OCI-LY3 (cell line): Measurements from ENCODE around the gene ANK2.

Experiments
- H2AFZ ChIP-seq: fragments of 200-600, 300-600 bp; shearing (Covaris generic); 2 replicates; pipeline ENCODE4 v1.6.0; 2014; ENCODE audit warnings: antibody characterized with exemption, low read depth, low read length
- H3K27ac ChIP-seq: fragments of 200-600, 300-600 bp; sonication (generic); 2 replicates; pipeline ENCODE4 v1.5.1; 2014; ENCODE audit warnings: mild to moderate bottlenecking, low read length, moderate library complexity, mixed read lengths
- H3K27me3 ChIP-seq: fragments of 200-600, 300-600 bp; sonication (generic); 2 replicates; pipeline ENCODE4 v1.6.1; 2014; ENCODE audit warnings: low read depth, low read length, mixed read lengths
- H3K36me3 ChIP-seq: fragments of 200-600, 300-600 bp; sonication (generic); replicated peaks from 2 replicates; pipeline ENCODE3; 2014; ENCODE audit warnings: low read depth, low read length, mixed read lengths
- H3K4me1 ChIP-seq: fragments of 300-600, 200-600 bp; sonication (generic); 2 replicates; pipeline ENCODE4 v1.6.1; 2014; ENCODE audit warnings: low read length, mixed read lengths
- H3K4me2 ChIP-seq: fragments of 200-600, 300-600 bp; sonication (generic); 2 replicates; pipeline ENCODE4 v1.6.1; 2014; ENCODE audit warnings: low read length, mixed read lengths
- H3K4me3 ChIP-seq: fragments of 300-600, 200-600 bp; sonication (generic); 2 replicates; pipeline ENCODE4 v1.5.1; 2014; ENCODE audit warnings: antibody characterized with exemption, mild to moderate bottlenecking, low read length, moderate library complexity
- H3K79me2 ChIP-seq: fragments of 300-600, 200-600 bp; shearing (Covaris generic); 2 replicates; pipeline ENCODE4 v1.6.1; 2014; ENCODE audit warnings: mild to moderate bottlenecking, low read length, mixed read lengths
- H3K9ac ChIP-seq: fragments of 300-600, 200-600 bp; shearing (Covaris generic); 2 replicates; pipeline ENCODE4 v1.6.0; 2014; ENCODE audit warnings: mild to moderate bottlenecking, low read length, moderate library complexity
- H3K9me3 ChIP-seq: fragments of 200-600, 300-600 bp; shearing (Covaris generic); 2 replicates; pipeline ENCODE4 v1.6.1; 2014; ENCODE audit warnings: low read length, mixed read lengths; ENCODE audit not compliant: insufficient read depth
- H4K20me1 ChIP-seq: fragments of 200-600, 300-600 bp; sonication (generic); 2 replicates; pipeline ENCODE4 v1.6.1; 2016; ENCODE audit warnings: low read length, mixed read lengths; ENCODE audit not compliant: insufficient read depth
- CTCF ChIP-seq: fragments of 200-600, 300-600 bp; sonication (generic); IDR thresholded peaks from 2 replicates; pipeline ENCODE4 v1.5.1; 2014; ENCODE audit warnings: antibody characterized with exemption, low read length, low read depth
- EZH2phosphoT487 ChIP-seq: fragments of 200-600 bp; shearing (Covaris generic); IDR thresholded peaks from 2 replicates; pipeline ENCODE4 v1.6.1; 2018; ENCODE audit warnings: antibody characterized with exemption, mixed run types, low read depth

Gene ANK2

GRCh38 chr4:113153529-113154101 is 104.2 kb downstream of the ANK2 start:
- no peak overlapping the region for H3K4me2 ChIP-seq
- H3K27ac ChIP-seq = no peak overlapping the region
- H4K20me1 ChIP-seq = no peaks in the 10 kb centered on the region
- no peak overlapping the region for H3K9ac ChIP-seq
- H3K79me2 ChIP-seq = no peaks in the 10 kb centered on the region
- no peak for TF ChIP-seq CTCF
- TF ChIP-seq EZH2phosphoT487 = no peak
- no peaks in the 10 kb centered on the region for H3K36me3 ChIP-seq
- no peaks in the 10 kb centered on the region for H3K9me3 ChIP-seq
- peaks cover 3% of the 10 kb centered on the region; the same call in 1 of the 2 replicates for H3K4me1 ChIP-seq
- no peaks in the 10 kb centered on the region for H3K27me3 ChIP-seq
- H3K4me3 ChIP-seq = no peak overlapping the region
- no peak overlapping the region for H2AFZ ChIP-seq

GRCh38 chr4:113154281-113154680 is 104.8 kb downstream of the ANK2 start:
- Histone ChIP-seq H3K79me2 (no peaks in the 10 kb centered on the region), H3K9ac (no peak overlapping the region), H3K4me1 (peaks cover 3% of the 10 kb centered on the region; the same call in 1 of the 2 replicates), H3K9me3 (no peaks in the 10 kb centered on the region), H3K27ac (no peak overlapping the region), H3K36me3 (no peaks in the 10 kb centered on the region), H3K4me2 (no peak overlapping the region), H3K4me3 (no peak overlapping the region), H2AFZ (no peak overlapping the region), H3K27me3 (no peaks in the 10 kb centered on the region), H4K20me1 (no peaks in the 10 kb centered on the region)
- TF ChIP-seq EZH2phosphoT487 (no peak), CTCF (no peak)

GRCh38 chr4:113157086-113157857 is 107.8 kb downstream of the ANK2 start:
- Histone ChIP-seq H4K20me1 (no peaks in the 10 kb centered on the region), H3K4me2 (no peak overlapping the region), H3K4me3 (no peak overlapping the region), H3K4me1 (no peaks in the 10 kb centered on the region), H3K27ac (no peak overlapping the region), H2AFZ (no peak overlapping the region), H3K27me3 (no peaks in the 10 kb centered on the region), H3K9ac (no peak overlapping the region), H3K9me3 (no peaks in the 10 kb centered on the region), H3K36me3 (no peaks in the 10 kb centered on the region), H3K79me2 (no peaks in the 10 kb centered on the region)
- TF ChIP-seq CTCF = no peak
- no peak for TF ChIP-seq EZH2phosphoT487

- TF ChIP-seq CTCF (no peak), EZH2phosphoT487 (no peak)
- H3K4me1 ChIP-seq = no peaks in the 10 kb centered on the region
- no peaks in the 10 kb centered on the region for H3K9me3 ChIP-seq
- H3K4me2 ChIP-seq = no peak overlapping the region
- H3K36me3 ChIP-seq = no peaks in the 10 kb centered on the region
- no peaks in the 10 kb centered on the region for H3K79me2 ChIP-seq
- no peak overlapping the region for H2AFZ ChIP-seq
- H4K20me1 ChIP-seq = no peaks in the 10 kb centered on the region
- H3K27me3 ChIP-seq = no peaks in the 10 kb centered on the region
- no peak overlapping the region for H3K27ac ChIP-seq
- H3K4me3 ChIP-seq = no peak overlapping the region
- no peak overlapping the region for H3K9ac ChIP-seq
Measured at GRCh38 chr4:113159942-113160545, 110.6 kb downstream of the ANK2 start.
